Measurements from ENCODE around the gene VEGFA.
A peak's percentile ranks its signal among the peaks of the same experiment; 100 is the strongest.

The VEGFA gene

GRCh38 chr6:43762966-43763695, 6.9 kb upstream of the VEGFA start:
- Histone ChIP-seq H3K9me3 (replicated peaks in 1 of 2; ENCODE audit: control insufficient read depth in 2 of 2, insufficient read depth in 1 of 2, low read depth in 1 of 2, low read length in 2 of 2) (no peaks in the 10 kb centered on the region), H2BK12ac (ENCODE audit: low read length) (no peak overlapping the region), H3K79me1 (ENCODE audit: low read depth, low read length) (no peaks in the 10 kb centered on the region), H3K4me3 (ENCODE audit: low read length in 2 of 2) (no peak overlapping the region), H3K4ac (ENCODE audit: low read length) (no peak overlapping the region), H2BK120ac (ENCODE audit: low read depth, low read length) (no peak overlapping the region), H3K18ac (ENCODE audit: low read length) (no peak overlapping the region), H3K27ac (replicated peaks; ENCODE audit: low read length) (no peak overlapping the region), H4K8ac (ENCODE audit: low read depth, low read length) (no peak overlapping the region), H3K14ac (ENCODE audit: low read length) (no peak overlapping the region), H2AFZ (ENCODE audit: low read length) (no peak overlapping the region), H2BK5ac (ENCODE audit: low read length) (no peak overlapping the region), H3K4me1 (ENCODE audit: control insufficient read depth in 2 of 2, insufficient read depth in 1 of 2, low read depth in 1 of 2, low read length in 2 of 2) (peaks cover 0 to 27% of the 10 kb centered on the region in 2 donors), H4K91ac (ENCODE audit: low read depth, low read length, poor library complexity) (no peak overlapping the region), H2AK5ac (ENCODE audit: low read depth, low read length) (no peak overlapping the region), H3K23ac (ENCODE audit: low read depth, low read length, poor library complexity) (no peak overlapping the region), H3K27me3 (ENCODE audit: control insufficient read depth in 3 of 3, insufficient read depth in 3 of 3, low read depth in 1 of 3, low read length in 3 of 3) (peaks cover 0 to 79% (median 0%) of the 10 kb centered on the region in 3 experiments), H3K4me2 (ENCODE audit: insufficient read depth, low read length, poor library complexity, severe bottlenecking) (no peak overlapping the region), H3K36me3 (replicated peaks in 1 of 2; ENCODE audit: control insufficient read depth in 2 of 2, insufficient read depth in 2 of 2, low read length in 2 of 2) (no peaks in the 10 kb centered on the region), H3K9ac (ENCODE audit: low read depth, low read length, poor library complexity) (no peak overlapping the region), H2BK15ac (ENCODE audit: low read length) (peak overlapping the region; percentile 35)
- WGBS, 2 donors (ENCODE audit: extremely low coverage in 2 of 2, insufficient read length in 2 of 2, insufficient replicate concordance in 1 of 2) = no CpG with 5 or more reads among the region's 6 CpGs
- DNase-seq (ENCODE audit: low spot score) = no peak

DNA sequence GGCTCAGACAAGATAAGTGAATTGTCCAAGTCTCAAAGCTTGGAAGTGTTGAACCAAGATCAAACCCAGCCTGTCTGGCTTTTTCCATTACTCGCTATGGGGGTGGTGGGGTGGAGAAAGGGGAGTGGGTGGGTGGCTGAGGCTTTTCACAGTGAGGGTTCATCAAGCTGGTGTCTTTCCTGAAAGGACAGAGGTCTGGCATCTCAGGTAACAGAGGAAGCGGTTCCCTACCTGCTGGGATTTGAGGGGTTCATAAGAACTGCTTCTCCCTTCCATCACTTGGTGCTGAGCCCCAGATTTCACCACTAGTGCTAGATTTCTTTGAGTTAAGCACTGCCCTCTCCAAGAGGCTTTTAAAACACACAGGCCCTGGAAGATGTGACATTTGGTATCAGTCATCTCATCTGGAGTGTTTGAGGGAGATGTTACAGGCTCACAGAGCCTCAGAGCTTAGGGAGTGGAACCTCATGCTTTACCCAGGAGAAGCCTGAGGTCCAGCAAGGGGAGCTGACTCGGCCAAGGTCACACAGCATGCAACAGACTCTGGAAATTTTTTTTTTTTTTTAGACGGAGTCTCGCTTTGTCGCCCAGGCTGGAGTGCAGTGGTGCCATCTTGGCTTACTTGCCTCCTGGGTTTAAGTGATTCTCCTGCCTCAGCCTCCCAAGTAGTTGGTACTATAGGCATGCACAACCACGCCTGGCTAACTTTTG, 6.0 kb upstream of the VEGFA start:
- H4K8ac ChIP-seq (ENCODE audit: low read depth, low read length) = no peak overlapping the region
- no CpG with 5 or more reads among the region's 7 CpGs for WGBS, 2 donors (ENCODE audit: extremely low coverage in 2 of 2, insufficient read length in 2 of 2, insufficient replicate concordance in 1 of 2)
- peaks cover 0 to 27% of the 10 kb centered on the region in 2 donors for H3K4me1 ChIP-seq (ENCODE audit: control insufficient read depth in 2 of 2, insufficient read depth in 1 of 2, low read depth in 1 of 2, low read length in 2 of 2)
- H3K4ac ChIP-seq (ENCODE audit: low read length) = no peak overlapping the region
- no peak overlapping the region for H2BK12ac ChIP-seq (ENCODE audit: low read length)
- no peak overlapping the region for H3K23ac ChIP-seq (ENCODE audit: low read depth, low read length, poor library complexity)
- no peak overlapping the region for H3K9ac ChIP-seq (ENCODE audit: low read depth, low read length, poor library complexity)
- no peak overlapping the region for H3K14ac ChIP-seq (ENCODE audit: low read length)
- H3K18ac ChIP-seq (ENCODE audit: low read length) = no peak overlapping the region
- H2AFZ ChIP-seq (ENCODE audit: low read length) = no peak overlapping the region
- no peak for DNase-seq (ENCODE audit: low spot score)
- no peaks in the 10 kb centered on the region for H3K79me1 ChIP-seq (ENCODE audit: low read depth, low read length)
- H3K27me3 ChIP-seq (ENCODE audit: control insufficient read depth in 3 of 3, insufficient read depth in 3 of 3, low read depth in 1 of 3, low read length in 3 of 3) = peaks cover 0 to 80% (median 0%) of the 10 kb centered on the region in 3 experiments
- H3K36me3 ChIP-seq (replicated peaks in 1 of 2; ENCODE audit: control insufficient read depth in 2 of 2, insufficient read depth in 2 of 2, low read length in 2 of 2) = no peaks in the 10 kb centered on the region
- H2BK120ac ChIP-seq (ENCODE audit: low read depth, low read length) = no peak overlapping the region
- no peak overlapping the region for H2AK5ac ChIP-seq (ENCODE audit: low read depth, low read length)
- H4K91ac ChIP-seq (ENCODE audit: low read depth, low read length, poor library complexity) = no peak overlapping the region
- H3K27ac ChIP-seq (replicated peaks; ENCODE audit: low read length) = no peak overlapping the region
- no peak overlapping the region for H2BK15ac ChIP-seq (ENCODE audit: low read length)
- H2BK5ac ChIP-seq (ENCODE audit: low read length) = no peak overlapping the region
- H3K4me3 ChIP-seq (ENCODE audit: low read length in 2 of 2) = no peak overlapping the region
- no peaks in the 10 kb centered on the region for H3K9me3 ChIP-seq (replicated peaks in 1 of 2; ENCODE audit: control insufficient read depth in 2 of 2, insufficient read depth in 1 of 2, low read depth in 1 of 2, low read length in 2 of 2)
- H3K4me2 ChIP-seq (ENCODE audit: insufficient read depth, low read length, poor library complexity, severe bottlenecking) = no peak overlapping the region

DNA sequence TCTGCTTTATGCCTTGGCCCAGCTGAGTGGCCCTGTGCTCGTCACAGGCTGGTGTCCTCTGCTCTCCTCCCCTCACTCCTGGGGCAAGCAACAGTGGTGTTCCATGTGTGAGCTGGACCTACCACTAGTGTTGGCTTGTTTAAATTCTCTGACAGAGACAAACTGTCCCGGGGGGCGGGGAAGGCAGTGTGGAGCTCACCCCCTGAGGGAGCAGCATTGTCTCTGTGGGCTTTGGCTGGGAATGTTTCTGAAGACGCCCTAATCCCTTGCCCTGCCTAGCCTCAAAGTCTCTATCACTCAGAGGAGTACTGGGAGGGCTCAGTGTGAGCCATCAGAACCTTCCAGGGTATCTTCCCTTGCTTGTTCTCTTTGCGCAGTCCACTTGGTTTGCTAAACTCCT, 5.2 kb upstream of the VEGFA start:
- H3K79me1 ChIP-seq (ENCODE audit: low read depth, low read length) = no peaks in the 10 kb centered on the region
- no peak overlapping the region for H4K91ac ChIP-seq (ENCODE audit: low read depth, low read length, poor library complexity)
- H3K14ac ChIP-seq (ENCODE audit: low read length) = no peak overlapping the region
- no peak overlapping the region for H3K4ac ChIP-seq (ENCODE audit: low read length)
- DNase-seq (ENCODE audit: low spot score) = peak; percentile 21
- peaks cover 0 to 75% (median 0%) of the 10 kb centered on the region in 3 experiments for H3K27me3 ChIP-seq (ENCODE audit: control insufficient read depth in 3 of 3, insufficient read depth in 3 of 3, low read depth in 1 of 3, low read length in 3 of 3)
- H2BK12ac ChIP-seq (ENCODE audit: low read length) = no peak overlapping the region
- no peak overlapping the region for H3K18ac ChIP-seq (ENCODE audit: low read length)
- WGBS, 2 donors (ENCODE audit: extremely low coverage in 2 of 2, insufficient read length in 2 of 2, insufficient replicate concordance in 1 of 2) = no CpG with 5 or more reads among the region's 5 CpGs
- no peak overlapping the region for H2AFZ ChIP-seq (ENCODE audit: low read length)
- peaks cover 0 to 27% of the 10 kb centered on the region in 2 donors for H3K4me1 ChIP-seq (ENCODE audit: control insufficient read depth in 2 of 2, insufficient read depth in 1 of 2, low read depth in 1 of 2, low read length in 2 of 2)
- no peak overlapping the region for H3K9ac ChIP-seq (ENCODE audit: low read depth, low read length, poor library complexity)
- H2BK15ac ChIP-seq (ENCODE audit: low read length) = no peak overlapping the region
- H3K23ac ChIP-seq (ENCODE audit: low read depth, low read length, poor library complexity) = no peak overlapping the region
- H3K27ac ChIP-seq (replicated peaks; ENCODE audit: low read length) = no peak overlapping the region
- no peak overlapping the region for H3K4me3 ChIP-seq (ENCODE audit: low read length in 2 of 2)
- no peak overlapping the region for H2BK5ac ChIP-seq (ENCODE audit: low read length)
- H2BK120ac ChIP-seq (ENCODE audit: low read depth, low read length) = no peak overlapping the region
- H3K9me3 ChIP-seq (replicated peaks in 1 of 2; ENCODE audit: control insufficient read depth in 2 of 2, insufficient read depth in 1 of 2, low read depth in 1 of 2, low read length in 2 of 2) = no peaks in the 10 kb centered on the region
- H2AK5ac ChIP-seq (ENCODE audit: low read depth, low read length) = no peak overlapping the region
- no peaks in the 10 kb centered on the region for H3K36me3 ChIP-seq (replicated peaks in 1 of 2; ENCODE audit: control insufficient read depth in 2 of 2, insufficient read depth in 2 of 2, low read length in 2 of 2)
- no peak overlapping the region for H3K4me2 ChIP-seq (ENCODE audit: insufficient read depth, low read length, poor library complexity, severe bottlenecking)
- H4K8ac ChIP-seq (ENCODE audit: low read depth, low read length) = no peak overlapping the region

DNA sequence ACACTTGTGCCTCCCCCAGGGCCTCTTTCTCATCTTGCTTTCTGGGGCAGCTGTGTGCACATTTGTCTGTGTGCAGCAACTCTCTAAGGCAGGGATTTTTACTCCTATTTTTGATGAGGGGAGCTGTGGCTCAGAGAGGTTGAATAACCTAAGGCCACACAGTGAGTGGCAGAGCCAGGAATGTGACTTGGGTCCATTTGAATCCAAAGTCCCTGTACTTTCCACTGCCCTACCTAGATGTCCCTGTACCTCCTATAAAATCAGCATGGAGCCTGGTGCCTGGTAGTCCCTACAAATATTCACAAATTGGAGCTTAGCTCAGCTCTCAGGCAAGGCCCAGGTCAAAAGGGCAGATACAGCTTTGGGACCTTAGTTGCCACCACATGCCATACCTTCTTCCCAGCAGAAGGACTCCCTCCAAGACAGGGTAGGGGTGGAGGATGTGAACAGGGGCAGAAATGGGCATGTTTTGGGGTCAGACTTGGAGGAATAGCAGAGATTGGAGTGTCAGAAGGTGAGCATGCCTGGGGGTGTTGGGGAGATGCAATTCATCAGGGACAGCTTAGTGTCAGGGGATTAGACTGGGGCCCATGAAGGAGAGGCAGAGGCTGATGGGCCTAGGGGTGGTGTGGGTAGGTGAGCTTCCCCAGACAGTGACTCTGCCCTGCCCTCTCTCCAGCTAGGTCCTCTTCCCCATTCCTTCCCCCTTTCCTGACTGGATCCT, 4.1 kb upstream of the VEGFA start:
- Histone ChIP-seq H3K4me2 (ENCODE audit: insufficient read depth, low read length, poor library complexity, severe bottlenecking) (no peak overlapping the region), H3K79me1 (ENCODE audit: low read depth, low read length) (peaks cover 5% of the 10 kb centered on the region), H3K27me3 (ENCODE audit: control insufficient read depth in 3 of 3, insufficient read depth in 3 of 3, low read depth in 1 of 3, low read length in 3 of 3) (peaks cover 0 to 64% (median 0%) of the 10 kb centered on the region in 3 experiments), H3K23ac (ENCODE audit: low read depth, low read length, poor library complexity) (no peak overlapping the region), H3K9me3 (replicated peaks in 1 of 2; ENCODE audit: control insufficient read depth in 2 of 2, insufficient read depth in 1 of 2, low read depth in 1 of 2, low read length in 2 of 2) (no peaks in the 10 kb centered on the region), H3K27ac (replicated peaks; ENCODE audit: low read length) (no peak overlapping the region), H3K4ac (ENCODE audit: low read length) (no peak overlapping the region), H4K8ac (ENCODE audit: low read depth, low read length) (no peak overlapping the region), H2AFZ (ENCODE audit: low read length) (no peak overlapping the region), H4K91ac (ENCODE audit: low read depth, low read length, poor library complexity) (no peak overlapping the region), H2BK120ac (ENCODE audit: low read depth, low read length) (no peak overlapping the region), H3K14ac (ENCODE audit: low read length) (no peak overlapping the region), H2BK15ac (ENCODE audit: low read length) (no peak overlapping the region), H3K18ac (ENCODE audit: low read length) (no peak overlapping the region), H2AK5ac (ENCODE audit: low read depth, low read length) (peak overlapping the region; percentile 36), H3K4me1 (ENCODE audit: control insufficient read depth in 2 of 2, insufficient read depth in 1 of 2, low read depth in 1 of 2, low read length in 2 of 2) (peaks cover 0 to 27% of the 10 kb centered on the region in 2 donors), H2BK12ac (ENCODE audit: low read length) (no peak overlapping the region), H2BK5ac (ENCODE audit: low read length) (no peak overlapping the region), H3K9ac (ENCODE audit: low read depth, low read length, poor library complexity) (no peak overlapping the region), H3K4me3 (ENCODE audit: low read length in 2 of 2) (no peak overlapping the region), H3K36me3 (replicated peaks in 1 of 2; ENCODE audit: control insufficient read depth in 2 of 2, insufficient read depth in 2 of 2, low read length in 2 of 2) (no peaks in the 10 kb centered on the region)
- no peak for DNase-seq (ENCODE audit: low spot score)
